ENCODE data around the gene TEX35. TPM values are rescaled to one million over a fixed set of nuclear protein-coding genes. Genes with fewer than 3 reads are reported as not detected.

The TEX35 gene
- total RNA-seq, 2 experiments from 2014 or later = not detected

DNA sequence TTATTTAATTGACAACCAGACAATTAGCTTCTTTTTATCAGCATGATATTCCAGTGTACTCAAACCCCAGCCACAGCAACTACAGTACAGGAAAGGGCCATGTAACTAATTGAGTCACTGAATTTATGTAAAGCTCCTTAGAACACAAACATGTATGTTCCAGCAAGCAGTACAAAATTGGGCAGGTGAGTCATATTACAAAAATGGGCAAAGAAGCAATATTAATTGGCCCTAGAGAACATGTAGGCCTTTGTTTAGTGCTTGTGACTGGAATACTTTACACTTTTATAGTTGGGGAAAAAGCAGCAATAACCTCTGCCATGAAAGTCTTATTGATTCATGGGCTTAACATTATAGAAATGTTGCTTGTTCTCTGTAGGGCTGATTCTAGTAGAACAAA is 47.9 kb upstream of the TEX35 start:
- no peak overlapping the region for H3K4me2 ChIP-seq (ENCODE audit: low read length)
- no peaks in the 10 kb centered on the region for H4K20me1 ChIP-seq (ENCODE audit: insufficient read depth, low read length)
- BruUV-seq (replicated peaks) = no TSS peak
- no peaks in the 10 kb centered on the region for H3K36me3 ChIP-seq (ENCODE audit: insufficient read depth, low read length)
- no peak overlapping the region for H2AFZ ChIP-seq (ENCODE audit: low read length)
- no peaks in the 10 kb centered on the region for H3K79me2 ChIP-seq (ENCODE audit: insufficient read depth, low read depth, low read length)
- intact Hi-C loops (cut with micrococcal nuclease; ENCODE audit: unreplicated experiment) = no loop called here
- no peaks in the 10 kb centered on the region for H3K9me2 ChIP-seq (ENCODE audit: insufficient read depth, low read length)
- TF ChIP-seq, protein P1, sequence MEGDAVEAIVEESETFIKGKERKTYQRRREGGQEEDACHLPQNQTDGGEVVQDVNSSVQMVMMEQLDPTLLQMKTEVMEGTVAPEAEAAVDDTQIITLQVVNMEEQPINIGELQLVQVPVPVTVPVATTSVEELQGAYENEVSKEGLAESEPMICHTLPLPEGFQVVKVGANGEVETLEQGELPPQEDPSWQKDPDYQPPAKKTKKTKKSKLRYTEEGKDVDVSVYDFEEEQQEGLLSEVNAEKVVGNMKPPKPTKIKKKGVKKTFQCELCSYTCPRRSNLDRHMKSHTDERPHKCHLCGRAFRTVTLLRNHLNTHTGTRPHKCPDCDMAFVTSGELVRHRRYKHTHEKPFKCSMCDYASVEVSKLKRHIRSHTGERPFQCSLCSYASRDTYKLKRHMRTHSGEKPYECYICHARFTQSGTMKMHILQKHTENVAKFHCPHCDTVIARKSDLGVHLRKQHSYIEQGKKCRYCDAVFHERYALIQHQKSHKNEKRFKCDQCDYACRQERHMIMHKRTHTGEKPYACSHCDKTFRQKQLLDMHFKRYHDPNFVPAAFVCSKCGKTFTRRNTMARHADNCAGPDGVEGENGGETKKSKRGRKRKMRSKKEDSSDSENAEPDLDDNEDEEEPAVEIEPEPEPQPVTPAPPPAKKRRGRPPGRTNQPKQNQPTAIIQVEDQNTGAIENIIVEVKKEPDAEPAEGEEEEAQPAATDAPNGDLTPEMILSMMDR (conservative IDR thresholded peaks at IDR 0.05; ENCODE audit: low read length) = no peak
- no peak for TF ChIP-seq EZH2phosphoT487 (IDR thresholded peaks at IDR 0.05; ENCODE audit: borderline replicate concordance, low read depth, low read length)
- ChIA-PET POLR2A (interaction anchor here (0.5 kb wide), 1 partner anchor 711 kb away, joined by 3 read pairs; no protein-coding TSS in a partner anchor), CTCF (ENCODE audit: unreplicated experiment) (no interaction called here)
- DNase-seq (ENCODE audit: low spot score) = no peak
- H3K4me1 ChIP-seq (ENCODE audit: insufficient read depth, low read length, poor library complexity, severe bottlenecking) = no peaks in the 10 kb centered on the region
- no peaks in the 10 kb centered on the region for H3K9me3 ChIP-seq (ENCODE audit: low read length)
- H3K27ac ChIP-seq (ENCODE audit: low read depth, low read length, poor library complexity, severe bottlenecking) = no peak overlapping the region
- no peak overlapping the region for H3K4me3 ChIP-seq (ENCODE audit: low read depth, low read length, poor library complexity, severe bottlenecking)

- ChIA-PET CTCF (ENCODE audit: unreplicated experiment) (no interaction called here), POLR2A (no interaction called here)
- no peaks in the 10 kb centered on the region for H3K4me1 ChIP-seq (ENCODE audit: insufficient read depth, low read length, poor library complexity, severe bottlenecking)
- no peak overlapping the region for H3K4me2 ChIP-seq (ENCODE audit: low read length)
- intact Hi-C loops (cut with micrococcal nuclease; ENCODE audit: unreplicated experiment) = no loop called here
- no peaks in the 10 kb centered on the region for H3K9me3 ChIP-seq (ENCODE audit: low read length)
- H3K27ac ChIP-seq (ENCODE audit: low read depth, low read length, poor library complexity, severe bottlenecking) = no peak overlapping the region
- no peaks in the 10 kb centered on the region for H3K36me3 ChIP-seq (ENCODE audit: insufficient read depth, low read length)
- no peaks in the 10 kb centered on the region for H3K9me2 ChIP-seq (ENCODE audit: insufficient read depth, low read length)
- BruUV-seq (replicated peaks) = no TSS peak
- no peak overlapping the region for H2AFZ ChIP-seq (ENCODE audit: low read length)
- no peaks in the 10 kb centered on the region for H3K79me2 ChIP-seq (ENCODE audit: insufficient read depth, low read depth, low read length)
- no peak overlapping the region for H3K4me3 ChIP-seq (ENCODE audit: low read depth, low read length, poor library complexity, severe bottlenecking)
- no peak for DNase-seq (ENCODE audit: low spot score)
- no peak for TF ChIP-seq EZH2phosphoT487 (IDR thresholded peaks at IDR 0.05; ENCODE audit: borderline replicate concordance, low read depth, low read length)
- TF ChIP-seq, protein P1 (conservative IDR thresholded peaks at IDR 0.05; ENCODE audit: low read length) = no peak
- H4K20me1 ChIP-seq (ENCODE audit: insufficient read depth, low read length) = no peaks in the 10 kb centered on the region
Observed at GRCh38 chr1:178467837-178468236, 45.1 kb upstream of the TEX35 start.

- Histone ChIP-seq H3K4me1 (ENCODE audit: insufficient read depth, low read length, poor library complexity, severe bottlenecking) (no peaks in the 10 kb centered on the region), H3K9me2 (ENCODE audit: insufficient read depth, low read length) (no peaks in the 10 kb centered on the region), H4K20me1 (ENCODE audit: insufficient read depth, low read length) (no peaks in the 10 kb centered on the region), H3K36me3 (ENCODE audit: insufficient read depth, low read length) (no peaks in the 10 kb centered on the region), H3K4me3 (ENCODE audit: low read depth, low read length, poor library complexity, severe bottlenecking) (no peak overlapping the region), H3K4me2 (ENCODE audit: low read length) (no peak overlapping the region), H2AFZ (ENCODE audit: low read length) (no peak overlapping the region), H3K79me2 (ENCODE audit: insufficient read depth, low read depth, low read length) (no peaks in the 10 kb centered on the region), H3K9me3 (ENCODE audit: low read length) (no peaks in the 10 kb centered on the region), H3K27ac (ENCODE audit: low read depth, low read length, poor library complexity, severe bottlenecking) (no peak overlapping the region)
- DNase-seq (ENCODE audit: low spot score) = no peak
- TF ChIP-seq, protein P1 (conservative IDR thresholded peaks at IDR 0.05; ENCODE audit: low read length) = no peak
- no peak for TF ChIP-seq EZH2phosphoT487 (IDR thresholded peaks at IDR 0.05; ENCODE audit: borderline replicate concordance, low read depth, low read length)
- no TSS peak for BruUV-seq (replicated peaks)
- POLR2A ChIA-PET = no interaction called here
- intact Hi-C loops (cut with micrococcal nuclease; ENCODE audit: unreplicated experiment) = no loop called here
- CTCF ChIA-PET (ENCODE audit: unreplicated experiment) = no interaction called here
Observed at GRCh38 chr1:178470411-178470960, 42.4 kb upstream of the TEX35 start.
